ENCODE data around the gene RICTOR.

The RICTOR gene, protein sequence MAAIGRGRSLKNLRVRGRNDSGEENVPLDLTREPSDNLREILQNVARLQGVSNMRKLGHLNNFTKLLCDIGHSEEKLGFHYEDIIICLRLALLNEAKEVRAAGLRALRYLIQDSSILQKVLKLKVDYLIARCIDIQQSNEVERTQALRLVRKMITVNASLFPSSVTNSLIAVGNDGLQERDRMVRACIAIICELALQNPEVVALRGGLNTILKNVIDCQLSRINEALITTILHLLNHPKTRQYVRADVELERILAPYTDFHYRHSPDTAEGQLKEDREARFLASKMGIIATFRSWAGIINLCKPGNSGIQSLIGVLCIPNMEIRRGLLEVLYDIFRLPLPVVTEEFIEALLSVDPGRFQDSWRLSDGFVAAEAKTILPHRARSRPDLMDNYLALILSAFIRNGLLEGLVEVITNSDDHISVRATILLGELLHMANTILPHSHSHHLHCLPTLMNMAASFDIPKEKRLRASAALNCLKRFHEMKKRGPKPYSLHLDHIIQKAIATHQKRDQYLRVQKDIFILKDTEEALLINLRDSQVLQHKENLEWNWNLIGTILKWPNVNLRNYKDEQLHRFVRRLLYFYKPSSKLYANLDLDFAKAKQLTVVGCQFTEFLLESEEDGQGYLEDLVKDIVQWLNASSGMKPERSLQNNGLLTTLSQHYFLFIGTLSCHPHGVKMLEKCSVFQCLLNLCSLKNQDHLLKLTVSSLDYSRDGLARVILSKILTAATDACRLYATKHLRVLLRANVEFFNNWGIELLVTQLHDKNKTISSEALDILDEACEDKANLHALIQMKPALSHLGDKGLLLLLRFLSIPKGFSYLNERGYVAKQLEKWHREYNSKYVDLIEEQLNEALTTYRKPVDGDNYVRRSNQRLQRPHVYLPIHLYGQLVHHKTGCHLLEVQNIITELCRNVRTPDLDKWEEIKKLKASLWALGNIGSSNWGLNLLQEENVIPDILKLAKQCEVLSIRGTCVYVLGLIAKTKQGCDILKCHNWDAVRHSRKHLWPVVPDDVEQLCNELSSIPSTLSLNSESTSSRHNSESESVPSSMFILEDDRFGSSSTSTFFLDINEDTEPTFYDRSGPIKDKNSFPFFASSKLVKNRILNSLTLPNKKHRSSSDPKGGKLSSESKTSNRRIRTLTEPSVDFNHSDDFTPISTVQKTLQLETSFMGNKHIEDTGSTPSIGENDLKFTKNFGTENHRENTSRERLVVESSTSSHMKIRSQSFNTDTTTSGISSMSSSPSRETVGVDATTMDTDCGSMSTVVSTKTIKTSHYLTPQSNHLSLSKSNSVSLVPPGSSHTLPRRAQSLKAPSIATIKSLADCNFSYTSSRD (N-terminal part only)

DNA sequence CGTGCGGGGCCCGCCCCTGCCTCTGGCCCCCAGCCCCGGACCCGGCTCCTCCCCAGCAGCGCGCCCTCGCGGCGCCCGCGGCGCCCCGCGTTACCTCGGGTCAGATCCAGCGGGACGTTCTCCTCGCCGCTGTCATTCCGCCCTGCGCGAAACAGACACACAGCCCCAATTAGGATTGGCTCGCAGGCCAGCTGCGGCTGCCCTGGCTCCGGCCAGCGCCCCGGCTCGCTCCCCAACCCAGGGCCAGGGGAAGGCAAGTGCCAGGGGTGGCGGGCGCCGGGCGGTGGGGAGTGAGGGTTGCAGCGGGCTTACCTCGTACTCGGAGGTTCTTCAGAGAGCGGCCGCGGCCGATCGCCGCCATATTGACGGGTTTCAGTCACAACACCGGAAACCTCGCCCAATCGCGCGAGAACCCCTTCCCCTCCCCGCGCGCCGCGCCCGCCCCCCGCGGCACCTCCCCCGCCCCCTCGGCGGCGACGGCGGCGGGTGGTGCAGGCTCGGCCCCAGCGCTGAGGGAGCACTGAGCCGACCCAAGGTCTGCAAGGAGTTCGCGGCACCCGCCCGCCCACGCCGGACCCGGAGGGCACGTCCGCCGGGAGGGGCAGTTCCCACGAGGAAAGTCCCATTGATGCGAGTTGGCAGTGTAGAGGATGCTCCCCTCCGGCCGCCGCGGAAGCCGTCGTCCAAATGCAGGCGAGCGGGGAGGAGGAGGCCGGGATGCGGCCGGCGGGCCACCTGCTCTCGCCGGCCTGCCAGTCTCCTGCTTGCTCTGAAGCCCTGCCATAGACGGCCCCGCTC is at the start of gene RICTOR:
RICTOR (minus strand) TSS at position 383 of the 798 bp plus-strand sequence; CDS start at position 361, 22 bp downstream.
- peak; percentile 81 for DNase-seq (ENCODE audit: low read depth)

- no peak for DNase-seq (ENCODE audit: low read depth)
Observed at GRCh38 chr5:39121922-39122321, 47.7 kb upstream of the RICTOR start.

GRCh38 chr5:39121315-39121714 is 47.1 kb upstream of the RICTOR start:
- DNase-seq (ENCODE audit: low read depth), result no peak

- DNase-seq (ENCODE audit: low read depth), result no peak
Observed at GRCh38 chr5:39120052-39120420, 45.8 kb upstream of the RICTOR start.

DNA sequence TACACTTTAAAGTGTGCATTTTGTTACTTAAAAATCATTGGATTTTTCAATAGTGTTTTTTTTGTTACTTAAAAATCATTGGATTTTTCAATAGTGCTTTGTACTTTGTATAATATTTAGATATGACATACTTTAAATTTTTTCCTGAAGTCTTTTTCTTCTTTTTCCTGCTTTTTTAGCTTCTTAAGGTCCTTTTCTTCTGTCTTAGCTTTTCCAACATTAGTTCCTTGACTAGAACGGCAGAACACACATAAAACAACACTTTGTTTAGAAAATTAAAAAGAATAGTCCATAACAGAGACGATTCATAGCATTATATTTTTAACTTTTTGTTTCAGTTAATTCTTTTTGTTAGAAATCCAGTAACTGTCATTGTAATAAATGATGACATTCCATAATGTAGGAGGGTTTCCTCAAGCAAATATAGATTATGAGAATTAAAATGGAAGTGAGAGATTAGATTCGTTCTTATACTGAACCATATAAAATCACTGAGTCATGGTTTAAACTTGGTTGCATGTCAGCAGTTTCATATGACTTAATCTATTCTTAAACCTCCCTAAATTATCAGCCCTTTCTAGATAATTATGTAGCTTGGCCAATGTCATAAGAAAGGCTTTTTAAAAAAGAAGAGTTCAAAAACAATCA is 45.3 kb upstream of the RICTOR start:
- no peak for DNase-seq (ENCODE audit: low read depth)

DNA sequence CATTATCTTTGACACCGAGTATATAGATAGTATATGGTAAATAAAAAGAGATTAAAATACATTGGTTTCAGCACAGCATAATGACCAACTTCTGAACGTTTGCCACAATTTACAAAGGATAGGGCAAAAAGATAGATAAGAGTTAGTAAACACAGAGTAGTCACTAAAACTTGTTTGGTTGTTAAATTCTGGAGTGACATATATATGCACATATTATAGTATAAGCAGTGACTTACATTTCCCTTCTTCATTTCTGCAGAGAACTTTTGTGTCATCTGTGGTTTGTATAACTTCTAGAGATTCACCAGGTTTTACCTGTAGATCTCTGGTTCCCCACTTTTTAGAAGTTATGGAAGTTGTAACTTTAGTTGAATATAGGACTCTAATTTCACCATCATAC is 44.4 kb upstream of the RICTOR start:
- DNase-seq (ENCODE audit: low read depth), result no peak

DNA sequence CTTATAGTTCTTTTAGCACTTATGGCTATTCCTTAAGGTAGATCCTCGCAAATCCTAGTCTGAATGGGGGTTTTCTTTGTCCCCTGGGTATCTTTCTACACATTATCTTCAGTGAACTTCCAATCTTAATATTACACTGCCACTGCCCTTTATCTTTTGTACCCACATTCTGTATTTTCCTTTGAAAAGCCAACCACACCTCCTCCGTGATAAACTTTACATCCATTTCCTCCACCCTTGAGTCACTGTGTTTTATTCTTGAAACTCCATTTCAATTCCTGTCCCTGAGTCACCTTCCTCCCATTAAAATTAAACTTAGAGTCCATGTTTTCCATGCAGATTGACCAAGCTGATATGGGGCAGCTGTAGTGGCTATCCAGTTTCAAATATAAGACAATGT is 43.2 kb upstream of the RICTOR start:
- DNase-seq (ENCODE audit: low read depth), result no peak

DNA sequence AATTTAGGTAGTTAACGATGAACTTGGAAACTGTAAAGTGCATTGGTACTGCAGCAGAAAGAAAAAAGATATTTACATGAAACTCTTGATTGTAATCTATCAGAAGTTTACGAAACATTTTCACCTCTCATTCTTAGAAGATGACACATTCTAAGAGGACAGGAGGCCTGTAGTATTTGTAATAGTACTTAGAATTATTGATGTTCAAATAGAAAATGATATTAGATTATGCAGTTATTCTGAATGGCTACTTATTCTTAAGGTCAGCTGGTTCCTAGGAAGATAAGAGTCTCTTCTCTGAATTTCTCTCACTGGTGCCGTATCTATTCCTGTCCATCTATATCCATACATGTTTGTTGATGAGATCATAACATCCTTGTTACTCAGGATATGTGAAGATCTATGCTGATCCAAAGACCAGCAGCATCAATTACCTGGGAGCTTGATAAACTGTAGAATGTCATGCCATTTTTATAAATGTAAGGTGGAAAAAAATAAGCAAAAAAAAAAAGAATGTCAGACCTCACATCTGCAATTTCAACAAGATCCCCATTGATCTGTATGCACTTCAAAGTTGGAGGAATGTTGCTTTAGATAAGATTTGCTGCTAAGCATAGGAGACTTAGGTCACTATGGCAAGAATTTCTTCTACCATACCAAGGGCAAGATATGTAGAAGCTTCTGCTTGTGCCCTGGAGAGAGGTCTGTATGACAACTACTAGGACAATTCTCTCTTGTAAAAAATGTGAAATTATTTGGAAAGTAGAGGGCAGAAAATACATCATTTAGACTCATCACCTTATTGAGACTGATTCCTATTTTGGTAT is 42.4 kb upstream of the RICTOR start:
- DNase-seq (ENCODE audit: low read depth), result no peak

DNA sequence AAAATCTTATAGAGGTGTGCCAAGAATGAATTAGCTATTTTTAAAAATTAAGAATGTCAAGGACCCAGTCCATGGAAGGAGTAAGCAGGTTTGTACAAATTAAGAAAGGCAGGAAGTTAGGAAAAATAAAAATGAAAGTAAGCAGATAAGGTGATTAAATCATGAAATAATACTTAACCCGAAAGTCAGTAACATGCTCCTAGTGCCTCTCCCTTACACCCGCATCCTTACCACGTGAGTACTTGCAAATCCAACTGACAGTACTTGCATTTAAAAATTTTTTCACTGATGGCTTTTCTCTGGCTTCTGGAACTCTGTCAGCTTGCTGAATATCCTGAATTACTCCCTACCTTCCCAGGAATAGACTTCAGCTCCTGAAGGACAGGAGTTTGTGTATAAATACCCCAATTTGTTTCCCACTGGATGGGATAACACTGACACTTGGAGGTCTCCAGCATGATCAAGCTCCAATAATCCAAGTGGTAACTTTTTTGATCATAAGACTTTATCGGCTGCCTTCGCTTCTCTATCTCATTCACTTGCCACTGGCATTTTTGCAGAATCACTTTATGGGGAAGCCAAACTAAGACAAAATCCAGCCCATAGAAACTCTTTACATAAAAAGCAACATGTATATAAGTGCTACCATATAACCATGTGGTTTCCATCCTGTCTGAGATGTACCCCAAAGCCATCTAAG is 41.6 kb upstream of the RICTOR start:
- no peak for DNase-seq (ENCODE audit: low read depth)

GRCh38 chr5:39114155-39114554 is 40.0 kb upstream of the RICTOR start:
- no peak for DNase-seq (ENCODE audit: low read depth)

DNA sequence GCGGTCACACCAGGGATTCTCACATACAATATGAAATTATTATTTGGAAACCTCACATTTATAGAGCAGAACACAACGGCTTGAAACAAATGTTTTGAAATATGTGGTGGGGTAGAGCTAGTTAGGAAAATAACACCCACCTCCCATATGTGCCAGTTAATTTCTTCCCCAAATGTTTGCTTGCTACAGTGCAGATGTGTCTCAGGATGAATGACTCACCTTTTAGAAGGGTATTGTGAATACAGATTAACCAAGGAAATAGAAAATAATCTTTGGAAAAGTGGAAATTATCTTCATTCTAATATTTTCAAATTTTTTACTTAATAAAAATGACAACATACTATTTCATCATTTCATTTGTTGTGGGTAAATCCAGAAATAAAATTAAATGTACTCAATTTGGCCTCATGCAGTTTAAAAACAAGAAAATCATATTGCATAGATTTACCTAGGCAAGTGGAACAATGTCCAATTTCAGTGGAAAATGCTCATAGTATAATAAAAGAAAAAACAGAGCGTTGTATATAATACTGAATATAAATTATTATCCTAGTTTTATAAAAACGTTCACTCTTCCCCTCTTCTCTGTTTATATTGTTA is 39.3 kb upstream of the RICTOR start:
- no peak for DNase-seq (ENCODE audit: low read depth)

DNA sequence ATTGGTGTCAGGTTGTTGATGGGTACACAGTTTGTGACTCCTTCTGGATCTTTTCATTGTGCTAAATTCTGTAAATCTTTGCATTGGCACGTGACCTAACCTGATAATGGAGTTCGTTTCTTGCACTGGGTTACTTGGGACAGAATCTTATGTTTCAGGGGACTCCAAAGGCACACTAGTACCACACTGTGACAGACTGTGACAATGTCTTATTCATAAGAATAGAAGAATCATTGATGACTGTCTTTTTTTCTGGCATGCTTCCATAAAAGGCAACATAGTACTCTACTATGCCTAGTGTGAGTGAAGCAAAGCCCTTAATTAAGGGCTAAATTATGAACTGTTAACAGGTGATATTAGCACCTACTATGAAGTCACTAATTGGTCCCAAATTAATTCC is 35.4 kb upstream of the RICTOR start:
- no peak for DNase-seq (ENCODE audit: low read depth)

GRCh38 chr5:39108987-39109386 is 34.8 kb upstream of the RICTOR start:
- DNase-seq (ENCODE audit: low read depth), result no peak

DNA sequence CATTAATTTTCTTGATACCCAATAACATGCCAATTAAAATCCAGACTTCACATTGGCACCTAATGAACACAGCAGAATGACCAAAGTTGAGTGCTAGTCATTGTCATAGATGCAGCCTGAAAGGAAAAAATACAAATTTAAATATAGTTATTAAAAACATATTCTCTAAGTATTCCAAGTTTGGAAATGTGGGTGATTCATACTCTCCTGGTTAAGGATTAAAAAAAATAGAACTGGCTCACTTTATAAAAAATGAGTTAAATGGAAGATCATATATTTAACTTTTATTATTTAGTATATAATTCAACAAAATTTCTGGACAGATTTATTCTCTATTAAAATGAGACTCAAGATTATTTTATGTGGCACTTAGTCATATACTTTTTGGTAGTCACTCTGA is 33.2 kb upstream of the RICTOR start:
- no peak for DNase-seq (ENCODE audit: low read depth)

DNA sequence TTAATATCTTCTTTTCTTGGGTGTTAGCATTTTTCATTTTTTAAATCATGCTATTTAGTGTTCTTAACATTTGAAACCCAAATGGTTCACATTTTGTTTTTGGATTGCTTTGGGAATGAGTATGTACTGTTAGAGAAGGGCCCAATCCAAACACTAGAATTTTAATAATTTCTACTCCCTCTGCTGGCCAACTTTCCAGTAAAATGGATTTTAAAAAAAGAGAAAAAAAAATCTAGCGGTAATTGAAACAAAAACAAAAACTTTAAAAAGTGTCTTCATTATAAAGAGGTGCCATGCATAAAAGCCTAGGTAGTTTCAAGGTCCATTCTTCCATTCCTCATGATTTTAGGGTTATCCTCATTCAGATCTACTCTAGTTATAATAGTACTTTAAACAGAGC is 32.1 kb upstream of the RICTOR start:
- no peak for DNase-seq (ENCODE audit: low read depth)

DNA sequence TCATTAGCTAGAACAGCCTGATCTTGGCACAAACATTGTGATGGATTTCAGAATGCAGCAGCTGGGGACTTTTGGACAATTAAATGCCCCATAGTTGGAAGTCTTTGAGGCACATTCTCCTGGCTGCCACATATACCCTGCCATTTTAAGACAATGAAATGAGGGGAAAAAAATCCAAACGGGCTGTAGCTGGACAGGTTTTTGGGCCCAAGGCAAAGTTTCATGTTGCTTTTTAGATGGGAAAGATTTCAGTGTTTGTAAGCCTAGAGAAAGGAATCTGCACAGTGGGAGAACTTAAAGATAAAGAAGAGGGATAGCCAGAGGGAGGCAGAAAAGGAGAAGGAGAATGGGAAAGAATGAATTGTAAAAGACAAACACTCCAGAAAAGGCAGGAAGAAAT is 30.0 kb upstream of the RICTOR start:
- DNase-seq (ENCODE audit: low read depth), result no peak

GRCh38 chr5:39102684-39103155 is 28.5 kb upstream of the RICTOR start:
- DNase-seq (ENCODE audit: low read depth), result no peak

GRCh38 chr5:39100851-39101396 is 26.7 kb upstream of the RICTOR start:
- no peak for DNase-seq (ENCODE audit: low read depth)
